ENCODE results near the gene XPO1. TPM values are rescaled to one million over a fixed set of nuclear protein-coding genes. Genes with fewer than 3 reads are reported as not detected.

The XPO1 gene
- total and polyA plus RNA-seq, 4 donors: 15.0 to 149 (median 41.3) TPM

GRCh38 chr2:61558160-61558559 lies 20.0 kb upstream of the XPO1 start:
- H3K9ac ChIP-seq (ENCODE audit: low read depth in 1 of 2, low read length in 2 of 2): no peak overlapping the region
- 77% methylated on average over 5 of the region's 5 CpGs for WGBS
- H3K4me3 ChIP-seq (ENCODE audit: low read depth in 1 of 3, low read length in 3 of 3): no peak overlapping the region
- H3K27me3 ChIP-seq (ENCODE audit: control insufficient read depth in 4 of 4, insufficient read depth in 4 of 4, low read length in 3 of 4): no peaks in the 10 kb centered on the region
- no peak overlapping the region for H3K27ac ChIP-seq (ENCODE audit: low read depth in 1 of 2, low read length in 2 of 2)
- no peaks in the 10 kb centered on the region for H3K36me3 ChIP-seq (ENCODE audit: control insufficient read depth in 4 of 4, insufficient read depth in 3 of 4, low read depth in 1 of 4, low read length in 3 of 4)
- no peaks in the 10 kb centered on the region for H3K9me3 ChIP-seq (ENCODE audit: control insufficient read depth in 4 of 4, low read length in 3 of 4)
- DNase-seq (ENCODE audit: low spot score): no peak
- H3K4me1 ChIP-seq (ENCODE audit: control insufficient read depth in 4 of 4, insufficient read depth in 4 of 4, low read length in 3 of 4): no peaks in the 10 kb centered on the region
- no peak for TF ChIP-seq GABPA (IDR thresholded peaks at IDR 0.05 in 1 of 2, conservative IDR thresholded peaks at IDR 0.05 in 1 of 2)
- no peak for TF ChIP-seq EGR1 (IDR thresholded peaks at IDR 0.05; ENCODE audit: low read depth in 2 of 2)
- no peak for TF ChIP-seq MAX (IDR thresholded peaks at IDR 0.05)
- no peak for TF ChIP-seq SP1 (IDR thresholded peaks at IDR 0.05)
- TF ChIP-seq REST (IDR thresholded peaks at IDR 0.05): no peak
- TF ChIP-seq ATF3 (IDR thresholded peaks at IDR 0.05): no peak
- TF ChIP-seq RAD21 (IDR thresholded peaks at IDR 0.05): no peak
- TF ChIP-seq RXRA (IDR thresholded peaks at IDR 0.05): no peak
- TF ChIP-seq FOXA2 (IDR thresholded peaks at IDR 0.05): no peak
- no peak for TF ChIP-seq YY1 (IDR thresholded peaks at IDR 0.05)
- TF ChIP-seq TAF1 (conservative IDR thresholded peaks at IDR 0.05): no peak

DNA sequence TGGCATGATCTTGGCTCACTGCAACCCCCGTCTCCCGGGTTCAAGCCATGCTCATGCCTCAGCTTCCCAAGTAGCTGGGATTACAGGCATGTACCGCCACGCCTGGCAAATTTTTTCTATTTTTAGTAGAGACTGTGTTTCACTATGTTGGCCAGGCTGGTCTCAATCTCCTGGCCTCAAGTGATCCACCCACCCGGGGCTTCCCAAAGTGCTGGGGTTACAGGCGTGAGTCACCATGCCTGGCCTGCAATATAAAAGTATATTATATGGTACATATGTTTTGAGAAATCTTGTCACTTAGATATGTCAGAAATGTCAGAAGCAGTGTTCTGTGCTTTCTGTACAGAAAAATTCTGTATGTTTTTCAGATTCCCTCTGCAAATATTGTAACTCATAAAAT lies 19.2 kb upstream of the XPO1 start:
- Histone ChIP-seq H3K27ac (ENCODE audit: low read depth in 1 of 2, low read length in 2 of 2) (no peak overlapping the region), H3K4me1 (ENCODE audit: control insufficient read depth in 4 of 4, insufficient read depth in 4 of 4, low read length in 3 of 4) (no peaks in the 10 kb centered on the region), H3K4me3 (ENCODE audit: low read depth in 1 of 3, low read length in 3 of 3) (no peak overlapping the region), H3K36me3 (ENCODE audit: control insufficient read depth in 4 of 4, insufficient read depth in 3 of 4, low read depth in 1 of 4, low read length in 3 of 4) (no peaks in the 10 kb centered on the region), H3K9ac (ENCODE audit: low read depth in 1 of 2, low read length in 2 of 2) (no peak overlapping the region), H3K27me3 (ENCODE audit: control insufficient read depth in 4 of 4, insufficient read depth in 4 of 4, low read length in 3 of 4) (no peaks in the 10 kb centered on the region), H3K9me3 (ENCODE audit: control insufficient read depth in 4 of 4, low read length in 3 of 4) (no peaks in the 10 kb centered on the region)
- WGBS: 92% methylated on average over 6 of the region's 6 CpGs
- TF ChIP-seq ATF3 (IDR thresholded peaks at IDR 0.05) (no peak), RXRA (IDR thresholded peaks at IDR 0.05) (no peak), RAD21 (IDR thresholded peaks at IDR 0.05) (no peak), MAX (IDR thresholded peaks at IDR 0.05) (no peak), HNF4G (IDR thresholded peaks at IDR 0.05) (no peak), JUND (IDR thresholded peaks at IDR 0.05) (no peak), CTCF (IDR thresholded peaks at IDR 0.05; ENCODE audit: low read depth, low read length, missing input control) (no peak), FOXA1 (IDR thresholded peaks at IDR 0.05) (no peak), GABPA (IDR thresholded peaks at IDR 0.05 in 1 of 2, conservative IDR thresholded peaks at IDR 0.05 in 1 of 2) (no peak)
- no peak for DNase-seq (ENCODE audit: low spot score)
